ENCODE results near the gene MACROH2A2. TPM values are rescaled to one million over a fixed set of nuclear protein-coding genes. Genes with fewer than 3 reads are reported as not detected.
"Not testable (repeated sequence)": the region's sequence is repeated elsewhere in the genome, so short reads cannot be mapped to it uniquely, and the experiment has no call there.

The MACROH2A2 gene
- total and polyA plus RNA-seq, 2 of the 8 experiments (the other 6 are each of a cell fraction or from before 2014, with no cell fraction given), result 7.9 to 9.3 TPM

GRCh38 chr10:70101068-70101562, 48.5 kb downstream of the MACROH2A2 start:
- H3K4me3 ChIP-seq (ENCODE audit: extremely low read depth in 1 of 4, insufficient read depth in 2 of 4, low read depth in 3 of 4, low read length in 4 of 4); H3K9ac ChIP-seq (replicated peaks in 1 of 4; ENCODE audit: extremely low read depth in 1 of 4, low read depth in 3 of 4, low read length in 3 of 4); H4K5ac ChIP-seq (ENCODE audit: insufficient read length, low read depth, low read length); H4K8ac ChIP-seq (ENCODE audit: extremely low read depth, insufficient read depth, low read length); POLR2A ChIA-PET (ENCODE audit: partially characterized antibody); H2AK5ac ChIP-seq (ENCODE audit: low read depth, low read length); H3K79me1 ChIP-seq (ENCODE audit: low read depth, low read length); H2BK20ac ChIP-seq (ENCODE audit: low read length); H3K23ac ChIP-seq (ENCODE audit: insufficient read length); H4K20me1 ChIP-seq (replicated peaks in 1 of 2; ENCODE audit: control insufficient read depth in 1 of 2, insufficient read depth in 2 of 2, low read length in 2 of 2); H3K36me3 ChIP-seq (ENCODE audit: control insufficient read depth in 2 of 4, insufficient read depth in 4 of 4, low read length in 3 of 4); H3K4me2 ChIP-seq (ENCODE audit: insufficient read depth in 1 of 2, low read depth in 2 of 2, low read length in 2 of 2); H2BK120ac ChIP-seq (replicated peaks; ENCODE audit: low read depth, low read length); H3K27ac ChIP-seq (ENCODE audit: low read depth, low read length); H3K4me1 ChIP-seq (replicated peaks in 1 of 4; ENCODE audit: control insufficient read depth in 3 of 4, insufficient read depth in 4 of 4, low read length in 3 of 4); H3K56ac ChIP-seq (replicated peaks; ENCODE audit: insufficient read length, low read depth, low read length); H3K79me2 ChIP-seq (ENCODE audit: control insufficient read depth in 1 of 2, insufficient read depth in 2 of 2, low read length in 2 of 2); H2AFZ ChIP-seq (ENCODE audit: low read length); H3K4ac ChIP-seq (replicated peaks; ENCODE audit: insufficient read length, low read depth, low read length); H3K27me3 ChIP-seq (replicated peaks in 1 of 4; ENCODE audit: control insufficient read depth in 3 of 4, extremely low read depth in 1 of 4, insufficient read depth in 3 of 4, low read length in 3 of 4); FAIRE-seq; H3K23me2 ChIP-seq (ENCODE audit: low read depth, low read length); H4K91ac ChIP-seq (replicated peaks; ENCODE audit: insufficient read length, low read length); H2BK15ac ChIP-seq (ENCODE audit: low read length); H3K18ac ChIP-seq (ENCODE audit: extremely low read depth, low read length); H3K9me3 ChIP-seq (ENCODE audit: insufficient read depth in 2 of 2, low read depth in 1 of 2, low read length in 1 of 2); H3K14ac ChIP-seq (ENCODE audit: insufficient read length); H2BK12ac ChIP-seq (ENCODE audit: low read depth, low read length); H2BK5ac ChIP-seq (ENCODE audit: low read depth, low read length); DNase-seq (ENCODE audit: low read depth in 1 of 2, low spot score in 2 of 2): not testable (repeated sequence)
- 93% methylated on average over 11 of the region's 11 CpGs; no CpG with 5 or more reads in 1 of the 2 experiments for WGBS, 2 experiments (ENCODE audit: extremely low coverage in 1 of 2, insufficient coverage in 1 of 2, insufficient read length in 1 of 2, insufficient replicate concordance in 2 of 2, low coverage in 1 of 2, low lambda C conversion rate in 2 of 2, missing lambda C conversion rate in 1 of 2)
- CTCF ChIA-PET (ENCODE audit: partially characterized antibody), result interaction anchor here (0.6 to 13.4 kb wide), 5 partner anchors 12 to 225 kb away, joined by 3 to 155 read pairs (median 3); no protein-coding TSS in a partner anchor
